Natural killer cell (primary cell): ENCODE data around the gene STON1. TPM values are rescaled to one million over a fixed set of nuclear protein-coding genes. Genes with fewer than 3 reads are reported as not detected.

Source experiments
- ATAC-seq, 3 donors: fragments of 150-1000 bp in 2 of 3; fragments of 200-7000 bp in 1 of 3; cut with Tn5 transposase; 1 replicate in 1 of 3; 2 replicates in 2 of 3; pipeline ENCODE4 v1.10.0; 2021; ENCODE audit warnings: mild to moderate bottlenecking in 2 of 3, moderate library complexity in 2 of 3
- DNase-seq, 2 donors: peaks; one replicate each; pipeline versions ENCODE4 v3.0.0 to v3.0.0-alpha.2; 2013 to 2021; ENCODE audit warnings: mixed read lengths in 1 of 2
- H3K27ac ChIP-seq: one replicate; pipeline ENCODE4 v1.5.1; 2013; ENCODE audit warnings: mild to moderate bottlenecking, low read length
- H3K27me3 ChIP-seq: one replicate; pipeline ENCODE4 v1.6.1; 2013; ENCODE audit warnings: low read length; ENCODE audit not compliant: control insufficient read depth, insufficient read depth
- H3K36me3 ChIP-seq: one replicate; pipeline ENCODE4 v1.6.1; 2013; ENCODE audit warnings: low read length; ENCODE audit not compliant: control insufficient read depth, insufficient read depth
- H3K4me1 ChIP-seq: one replicate; pipeline ENCODE4 v1.6.1; 2013; ENCODE audit warnings: low read length; ENCODE audit not compliant: control insufficient read depth, insufficient read depth
- H3K4me3 ChIP-seq: one replicate; pipeline ENCODE4 v1.5.1; 2013; ENCODE audit warnings: low read length
- H3K9me3 ChIP-seq: one replicate; pipeline ENCODE4 v1.6.1; 2013; ENCODE audit warnings: low read length; ENCODE audit not compliant: control insufficient read depth, insufficient read depth
- H3K27ac Mint-ChIP-seq, 2 donors: one replicate each; pipeline ENCODE4 v1.8.0; 2022; ENCODE audit warnings: mild to moderate bottlenecking in 2 of 2, mixed read lengths in 2 of 2, moderate library complexity in 1 of 2
- H3K27me3 Mint-ChIP-seq, 2 donors: one replicate each; pipeline ENCODE4 v1.8.0; 2022; ENCODE audit warnings: low read depth in 2 of 2, mixed read lengths in 2 of 2
- H3K36me3 Mint-ChIP-seq: one replicate; pipeline ENCODE4 v1.8.0; 2022; ENCODE audit warnings: mixed read lengths
- H3K4me1 Mint-ChIP-seq, 2 donors: one replicate each; pipeline ENCODE4 v1.8.0; 2022; ENCODE audit warnings: mixed read lengths in 2 of 2
- H3K4me3 Mint-ChIP-seq: one replicate; pipeline ENCODE4 v1.8.0; 2022; ENCODE audit warnings: mild to moderate bottlenecking, moderate library complexity, mixed read lengths
- H3K9me3 Mint-ChIP-seq, 2 donors: one replicate each; pipeline ENCODE4 v1.8.0; 2022; ENCODE audit warnings: mixed read lengths in 2 of 2
- WGBS: methylation state at CpG from one replicate; pipeline ENCODE4 v1.1.7; 2013; ENCODE audit warnings: missing lambda C conversion rate; ENCODE audit not compliant: insufficient coverage; 5-methylcytosine and 5-hydroxymethylcytosine counted together
- intact Hi-C: fragments of 100-400 bp; cut with micrococcal nuclease; formaldehyde crosslinking; loops from one replicate; pipeline ENCODE4 v1.14.2; 2022
- total RNA-seq, 4 donors: library from RNA; stranded (reverse); fragments of 120-200 nt in 1 of 4; gene quantifications; one replicate each; pipeline versions ENCODE4 v1.2.3 to v1.2.4, GENCODE V29; 2013 to 2022
- TF ChIP-seq, protein P1 (sequence below): fragments of 200-600 bp; IDR thresholded peaks from one replicate; pipeline ENCODE4 v1.8.0; 2022; ENCODE audit warnings: antibody characterized with exemption

The STON1 gene
- 1 to 10 TPM; 1.8 to 4.5 (median 3.0) TPM for total RNA-seq
- 1.7 TPM for total RNA-seq (2013)

GRCh38 chr2:48530033-48530811 lies at the start of gene STON1:
Gene STON1 (plus strand): TSS chr2:48530154. CDS start chr2:48580634, 50,480 bp downstream.
- DNase-seq (peak; percentile 17 to 53), ATAC-seq (peak; percentile 59 to 78 (median 77))
- peaks cover 11 to 20% of the 10 kb centered on the region in 2 donors for H3K4me1 Mint-ChIP-seq
- peaks cover 0 to 4% of the 10 kb centered on the region in 2 donors for H3K27me3 Mint-ChIP-seq
- intact Hi-C loops = no loop called here
- no peaks in the 10 kb centered on the region for H3K9me3 Mint-ChIP-seq
- peak within 1 kb of the TSS in 1 of 2 donors; percentile 85 for H3K27ac Mint-ChIP-seq
- Histone ChIP-seq H3K27me3 (no peaks in the 10 kb centered on the region), H3K27ac (no peak within 1 kb of the TSS), H3K36me3 (no peaks in the 10 kb centered on the region), H3K4me1 (peaks cover 14% of the 10 kb centered on the region), H3K4me3 (peak within 1 kb of the TSS; percentile 39), H3K9me3 (no peaks in the 10 kb centered on the region)
- H3K36me3 Mint-ChIP-seq = no peaks in the 10 kb centered on the region
- H3K4me3 Mint-ChIP-seq = peak within 1 kb of the TSS; percentile 96
- TF ChIP-seq, protein P1, sequence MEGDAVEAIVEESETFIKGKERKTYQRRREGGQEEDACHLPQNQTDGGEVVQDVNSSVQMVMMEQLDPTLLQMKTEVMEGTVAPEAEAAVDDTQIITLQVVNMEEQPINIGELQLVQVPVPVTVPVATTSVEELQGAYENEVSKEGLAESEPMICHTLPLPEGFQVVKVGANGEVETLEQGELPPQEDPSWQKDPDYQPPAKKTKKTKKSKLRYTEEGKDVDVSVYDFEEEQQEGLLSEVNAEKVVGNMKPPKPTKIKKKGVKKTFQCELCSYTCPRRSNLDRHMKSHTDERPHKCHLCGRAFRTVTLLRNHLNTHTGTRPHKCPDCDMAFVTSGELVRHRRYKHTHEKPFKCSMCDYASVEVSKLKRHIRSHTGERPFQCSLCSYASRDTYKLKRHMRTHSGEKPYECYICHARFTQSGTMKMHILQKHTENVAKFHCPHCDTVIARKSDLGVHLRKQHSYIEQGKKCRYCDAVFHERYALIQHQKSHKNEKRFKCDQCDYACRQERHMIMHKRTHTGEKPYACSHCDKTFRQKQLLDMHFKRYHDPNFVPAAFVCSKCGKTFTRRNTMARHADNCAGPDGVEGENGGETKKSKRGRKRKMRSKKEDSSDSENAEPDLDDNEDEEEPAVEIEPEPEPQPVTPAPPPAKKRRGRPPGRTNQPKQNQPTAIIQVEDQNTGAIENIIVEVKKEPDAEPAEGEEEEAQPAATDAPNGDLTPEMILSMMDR = no peak
- WGBS = 3% methylated on average over 49 of the region's 62 CpGs

DNA sequence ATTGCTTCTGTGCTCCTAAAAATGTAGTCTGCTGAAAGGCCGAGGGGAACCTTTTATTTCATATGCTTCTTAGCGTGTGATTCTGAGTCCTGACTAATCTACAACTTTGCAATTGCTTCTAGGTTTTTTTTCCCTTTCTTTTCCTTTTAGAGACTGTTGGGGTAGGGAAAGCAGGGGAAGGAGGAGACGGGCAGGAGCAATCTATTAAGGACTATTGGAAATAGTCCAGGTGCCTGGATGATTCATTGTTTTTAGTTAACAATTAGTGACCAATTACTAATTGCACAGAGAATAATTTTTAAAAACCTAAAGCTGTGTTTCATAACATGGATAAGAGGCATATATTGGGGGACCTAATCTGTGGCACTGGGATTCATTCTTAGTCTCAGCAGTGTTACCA lies 49.4 kb upstream of the STON1 start:
- TF ChIP-seq, protein P1 = no peak
- peaks cover 57% of the 10 kb centered on the region for H3K36me3 ChIP-seq
- no peaks in the 10 kb centered on the region for H3K4me1 ChIP-seq
- intact Hi-C loops = no loop called here
- no peaks in the 10 kb centered on the region for H3K9me3 ChIP-seq
- H3K9me3 Mint-ChIP-seq = no peaks in the 10 kb centered on the region
- peaks cover 10% of the 10 kb centered on the region for H3K36me3 Mint-ChIP-seq
- H3K4me3 ChIP-seq = no peak overlapping the region
- H3K27ac ChIP-seq = no peak overlapping the region
- H3K4me1 Mint-ChIP-seq = peaks cover 0 to 10% of the 10 kb centered on the region in 2 donors
- ATAC-seq (no peak), DNase-seq (no peak)
- H3K27me3 Mint-ChIP-seq = no peaks in the 10 kb centered on the region
- H3K27me3 ChIP-seq = no peaks in the 10 kb centered on the region
- H3K27ac Mint-ChIP-seq = no peak overlapping the region
- no peak overlapping the region for H3K4me3 Mint-ChIP-seq
- WGBS = 100% methylated on average over 1 of the region's 3 CpGs

GRCh38 chr2:48482313-48482712 lies 47.6 kb upstream of the STON1 start:
- Mint-ChIP-seq H3K4me1 (peaks cover 0 to 5% of the 10 kb centered on the region in 2 donors), H3K4me3 (no peak overlapping the region), H3K27me3 (no peaks in the 10 kb centered on the region), H3K36me3 (peaks cover 10% of the 10 kb centered on the region), H3K27ac (no peak overlapping the region), H3K9me3 (no peaks in the 10 kb centered on the region)
- intact Hi-C loops = no loop called here
- 85% methylated on average over 1 of the region's 1 CpG for WGBS
- TF ChIP-seq, protein P1 = no peak
- H3K27me3 ChIP-seq = no peaks in the 10 kb centered on the region
- H3K9me3 ChIP-seq = no peaks in the 10 kb centered on the region
- H3K27ac ChIP-seq = no peak overlapping the region
- H3K36me3 ChIP-seq = peaks cover 69% of the 10 kb centered on the region
- H3K4me3 ChIP-seq = no peak overlapping the region
- ATAC-seq (no peak), DNase-seq (no peak)
- H3K4me1 ChIP-seq = no peaks in the 10 kb centered on the region
